ENCODE measurements around the gene ETFB. TPM values are rescaled to one million over a fixed set of nuclear protein-coding genes. Genes with fewer than 3 reads are reported as not detected.
A peak's percentile ranks its signal among the peaks of the same experiment; 100 is the strongest.
"Not testable (repeated sequence)": the region's sequence is repeated elsewhere in the genome, so short reads cannot be mapped to it uniquely, and the experiment has no call there.

Gene ETFB
- 100 to 1,000 TPM; 115 to 130 TPM for total RNA-seq

- H3K4me3 Mint-ChIP-seq: peak within 1 kb of the TSS; percentile 99
- H3K4me1 Mint-ChIP-seq: peaks cover 50% of the 10 kb centered on the region
- peaks cover 27% of the 10 kb centered on the region for H3K36me3 Mint-ChIP-seq
- no peak for DNase-seq
- H3K9me3 Mint-ChIP-seq: no peaks in the 10 kb centered on the region
- H3K27ac Mint-ChIP-seq: peak within 1 kb of the TSS; percentile 96
- no peaks in the 10 kb centered on the region for H3K27me3 Mint-ChIP-seq
These were observed at the start of gene ETFB for GRCh38 chr19:51365965-51366388. ETFB (minus strand) TSS chr19:51366388; CDS start chr19:51366326, 62 bp downstream.

- peaks cover 8% of the 10 kb centered on the region for H3K4me1 Mint-ChIP-seq
- H3K4me3 Mint-ChIP-seq: no peak overlapping the region
These were observed 49.0 kb upstream of the ETFB start for GRCh38 chr19:51415187-51415586.

GRCh38 chr19:51410950-51411748, 45.0 kb upstream of the ETFB start:
- H3K4me3 Mint-ChIP-seq: no peak overlapping the region
- H3K9me3 Mint-ChIP-seq: no peaks in the 10 kb centered on the region
- no peaks in the 10 kb centered on the region for H3K36me3 Mint-ChIP-seq
- peaks cover 10% of the 10 kb centered on the region for H3K27me3 Mint-ChIP-seq
- DNase-seq: no peak
- no peak overlapping the region for H3K27ac Mint-ChIP-seq
- no peaks in the 10 kb centered on the region for H3K4me1 Mint-ChIP-seq

More at GRCh38 chr19:51415187-51415586, 49.0 kb upstream of the ETFB start:
- H3K27ac Mint-ChIP-seq: no peak overlapping the region
- no peaks in the 10 kb centered on the region for H3K36me3 Mint-ChIP-seq
- peaks cover 24% of the 10 kb centered on the region for H3K27me3 Mint-ChIP-seq
- DNase-seq: no peak
- H3K9me3 Mint-ChIP-seq: no peaks in the 10 kb centered on the region

GRCh38 chr19:51407511-51408131, 41.4 kb upstream of the ETFB start:
- peaks cover 3% of the 10 kb centered on the region for H3K9me3 Mint-ChIP-seq
- H3K4me1 Mint-ChIP-seq: no peaks in the 10 kb centered on the region
- H3K27ac Mint-ChIP-seq: no peak overlapping the region
- no peak for DNase-seq
- H3K36me3 Mint-ChIP-seq: peaks cover 15% of the 10 kb centered on the region
- H3K27me3 Mint-ChIP-seq: peaks cover 11% of the 10 kb centered on the region
- H3K4me3 Mint-ChIP-seq: no peak overlapping the region

- Mint-ChIP-seq H3K36me3 (peaks cover 29% of the 10 kb centered on the region), H3K4me1 (peaks cover 11% of the 10 kb centered on the region), H3K27me3 (peaks cover 8% of the 10 kb centered on the region), H3K9me3 (peaks cover 11% of the 10 kb centered on the region), H3K27ac (no peak overlapping the region), H3K4me3 (no peak overlapping the region)
- DNase-seq: no peak
These were observed 35.9 kb upstream of the ETFB start for GRCh38 chr19:51402117-51402516.

GRCh38 chr19:51399936-51400335, 33.7 kb upstream of the ETFB start:
- not testable (repeated sequence) for H3K27me3 Mint-ChIP-seq, H3K4me3 Mint-ChIP-seq, DNase-seq, H3K27ac Mint-ChIP-seq
- Mint-ChIP-seq H3K4me1 (peaks cover 28% of the 10 kb centered on the region), H3K36me3 (peaks cover 26% of the 10 kb centered on the region), H3K9me3 (peaks cover 11% of the 10 kb centered on the region)

GRCh38 chr19:51399231-51399630, 33.0 kb upstream of the ETFB start:
- H3K4me1 Mint-ChIP-seq: peaks cover 34% of the 10 kb centered on the region
- H3K36me3 Mint-ChIP-seq: peaks cover 30% of the 10 kb centered on the region
- H3K4me3 Mint-ChIP-seq: no peak overlapping the region
- DNase-seq: no peak
- no peak overlapping the region for H3K27ac Mint-ChIP-seq
- H3K9me3 Mint-ChIP-seq: peaks cover 11% of the 10 kb centered on the region
- H3K27me3 Mint-ChIP-seq: no peaks in the 10 kb centered on the region

- Mint-ChIP-seq H3K4me3 (no peak overlapping the region), H3K36me3 (peaks cover 22% of the 10 kb centered on the region), H3K27me3 (no peaks in the 10 kb centered on the region), H3K9me3 (peaks cover 11% of the 10 kb centered on the region), H3K4me1 (peaks cover 40% of the 10 kb centered on the region), H3K27ac (no peak overlapping the region)
- DNase-seq: no peak
These were observed 32.0 kb upstream of the ETFB start for GRCh38 chr19:51398096-51398704.

GRCh38 chr19:51397453-51397852, 31.3 kb upstream of the ETFB start:
- H3K4me3 Mint-ChIP-seq, H3K27me3 Mint-ChIP-seq, H3K9me3 Mint-ChIP-seq, DNase-seq, H3K27ac Mint-ChIP-seq: not testable (repeated sequence)
- Mint-ChIP-seq H3K4me1 (peaks cover 47% of the 10 kb centered on the region), H3K36me3 (peaks cover 18% of the 10 kb centered on the region)

- no peak for DNase-seq
- no peak overlapping the region for H3K4me3 Mint-ChIP-seq
- peaks cover 1% of the 10 kb centered on the region for H3K9me3 Mint-ChIP-seq
- peaks cover 11% of the 10 kb centered on the region for H3K36me3 Mint-ChIP-seq
- H3K27me3 Mint-ChIP-seq: peaks cover under 1% of the 10 kb centered on the region
- peaks cover 52% of the 10 kb centered on the region for H3K4me1 Mint-ChIP-seq
- H3K27ac Mint-ChIP-seq: no peak overlapping the region
These were observed 30.0 kb upstream of the ETFB start for GRCh38 chr19:51396175-51396574.

- Mint-ChIP-seq H3K27me3 (peaks cover 6% of the 10 kb centered on the region), H3K9me3 (peaks cover 1% of the 10 kb centered on the region), H3K36me3 (peaks cover 5% of the 10 kb centered on the region), H3K4me3 (peak overlapping the region; percentile 91), H3K27ac (peak overlapping the region; percentile 92), H3K4me1 (peaks cover 48% of the 10 kb centered on the region)
- DNase-seq: peak; percentile 97
These were observed 28.1 kb upstream of the ETFB start for GRCh38 chr19:51394050-51394836.

GRCh38 chr19:51392701-51393100, 26.5 kb upstream of the ETFB start:
- Mint-ChIP-seq H3K4me1 (peaks cover 50% of the 10 kb centered on the region), H3K4me3 (no peak overlapping the region), H3K27me3 (peaks cover 6% of the 10 kb centered on the region), H3K27ac (peak overlapping the region; percentile 77), H3K9me3 (peaks cover 1% of the 10 kb centered on the region), H3K36me3 (peaks cover 5% of the 10 kb centered on the region)
- no peak for DNase-seq

- Mint-ChIP-seq H3K9me3 (peaks cover 1% of the 10 kb centered on the region), H3K4me1 (peaks cover 43% of the 10 kb centered on the region), H3K4me3 (no peak overlapping the region), H3K27ac (peak overlapping the region; percentile 55), H3K27me3 (peaks cover 6% of the 10 kb centered on the region), H3K36me3 (peaks cover 5% of the 10 kb centered on the region)
- no peak for DNase-seq
These were observed 25.0 kb upstream of the ETFB start for GRCh38 chr19:51391073-51391611.

- H3K4me1 Mint-ChIP-seq: peaks cover 27% of the 10 kb centered on the region
- no peaks in the 10 kb centered on the region for H3K36me3 Mint-ChIP-seq
These were observed 23.0 kb upstream of the ETFB start for GRCh38 chr19:51389143-51389542.

More at GRCh38 chr19:51389143-51389542, 23.0 kb upstream of the ETFB start:
- Mint-ChIP-seq H3K9me3 (peaks cover 1% of the 10 kb centered on the region), H3K27me3 (peaks cover 6% of the 10 kb centered on the region), H3K27ac (no peak overlapping the region), H3K4me3 (no peak overlapping the region)
- DNase-seq: no peak

Data from activated naive CD8-positive, alpha-beta T cell treated with anti-CD3 and anti-CD28 coated beads for 36 hours (primary cell).